ENCODE results near the gene RDH13. TPM values are rescaled to one million over a fixed set of nuclear protein-coding genes. Genes with fewer than 3 reads are reported as not detected.

The RDH13 gene
- total RNA-seq, 1 experiment from 2014 or later = 43.3 TPM

GRCh38 chr19:55071129-55071502 lies 8.2 kb upstream of the RDH13 start:
- Histone ChIP-seq H3K36me3 (ENCODE audit: control insufficient read depth, insufficient read depth, low read length) (no peaks in the 10 kb centered on the region), H3K27me3 (replicated peaks; ENCODE audit: control insufficient read depth, insufficient read depth, low read length) (no peaks in the 10 kb centered on the region), H3K4me3 (ENCODE audit: low read depth, low read length) (no peak overlapping the region), H3K4me1 (peaks cover 29% of the 10 kb centered on the region), H3K9me3 (no peaks in the 10 kb centered on the region)
- no peaks in the 10 kb centered on the region for H3K27me3 Mint-ChIP-seq (ENCODE audit: insufficient read depth, unreplicated experiment)
- DNase-seq = peak in 1 of 2 experiments; percentile 60
- POLR2A ChIA-PET = no interaction called here
- H3K9me3 Mint-ChIP-seq (ENCODE audit: unreplicated experiment) = no peaks in the 10 kb centered on the region
- CTCF ChIA-PET = no interaction called here
- peaks cover 25% of the 10 kb centered on the region for H3K4me1 Mint-ChIP-seq (ENCODE audit: low read depth, unreplicated experiment)
- intact Hi-C loops (cut with micrococcal nuclease; ENCODE audit: unreplicated experiment) = no loop called here
- no peak overlapping the region for H3K4me3 Mint-ChIP-seq (ENCODE audit: unreplicated experiment)
- H3K36me3 Mint-ChIP-seq (ENCODE audit: insufficient read depth, unreplicated experiment) = peaks cover 20% of the 10 kb centered on the region
- BruUV-seq (replicated peaks) = no TSS peak
- TF ChIP-seq CTCF (IDR thresholded peaks at IDR 0.05; ENCODE audit: insufficient read depth in 1 of 2, low read depth in 1 of 2, low read length in 1 of 2, severe bottlenecking in 1 of 2, unreplicated experiment in 1 of 2) = no peak
- H3K27ac Mint-ChIP-seq (ENCODE audit: unreplicated experiment) = peak overlapping the region; percentile 17

- POLR2A ChIA-PET = no interaction called here
- intact Hi-C loops (cut with micrococcal nuclease; ENCODE audit: unreplicated experiment) = no loop called here
- no peaks in the 10 kb centered on the region for H3K36me3 ChIP-seq (ENCODE audit: control insufficient read depth, insufficient read depth, low read length)
- no peak for TF ChIP-seq CTCF (IDR thresholded peaks at IDR 0.05; ENCODE audit: insufficient read depth in 1 of 2, low read depth in 1 of 2, low read length in 1 of 2, severe bottlenecking in 1 of 2, unreplicated experiment in 1 of 2)
- Mint-ChIP-seq H3K4me1 (ENCODE audit: low read depth, unreplicated experiment) (peaks cover 23% of the 10 kb centered on the region), H3K27me3 (ENCODE audit: insufficient read depth, unreplicated experiment) (no peaks in the 10 kb centered on the region), H3K9me3 (ENCODE audit: unreplicated experiment) (no peaks in the 10 kb centered on the region), H3K36me3 (ENCODE audit: insufficient read depth, unreplicated experiment) (peaks cover 15% of the 10 kb centered on the region), H3K27ac (ENCODE audit: unreplicated experiment) (no peak overlapping the region), H3K4me3 (ENCODE audit: unreplicated experiment) (no peak overlapping the region)
- no peaks in the 10 kb centered on the region for H3K9me3 ChIP-seq
- H3K27me3 ChIP-seq (replicated peaks; ENCODE audit: control insufficient read depth, insufficient read depth, low read length) = no peaks in the 10 kb centered on the region
- CTCF ChIA-PET = no interaction called here
- BruUV-seq (replicated peaks) = no TSS peak
- no peak overlapping the region for H3K4me3 ChIP-seq (ENCODE audit: low read depth, low read length)
- no peak for DNase-seq
- H3K4me1 ChIP-seq = peaks cover 27% of the 10 kb centered on the region
These were observed 7.6 kb upstream of the RDH13 start for GRCh38 chr19:55070466-55071128.

GRCh38 chr19:55069865-55070197 lies 6.9 kb upstream of the RDH13 start:
- no peaks in the 10 kb centered on the region for H3K36me3 ChIP-seq (ENCODE audit: control insufficient read depth, insufficient read depth, low read length)
- H3K4me1 Mint-ChIP-seq (ENCODE audit: low read depth, unreplicated experiment) = peaks cover 19% of the 10 kb centered on the region
- H3K27ac Mint-ChIP-seq (ENCODE audit: unreplicated experiment) = peak overlapping the region; percentile 94
- no peaks in the 10 kb centered on the region for H3K27me3 Mint-ChIP-seq (ENCODE audit: insufficient read depth, unreplicated experiment)
- DNase-seq = no peak
- intact Hi-C loops (cut with micrococcal nuclease; ENCODE audit: unreplicated experiment) = no loop called here
- H3K4me3 Mint-ChIP-seq (ENCODE audit: unreplicated experiment) = peak overlapping the region; percentile 88
- ChIA-PET POLR2A (interaction anchor here (0.6 kb wide), 1 partner anchor 96 kb away, joined by 6 read pairs; no protein-coding TSS in a partner anchor), CTCF (no interaction called here)
- peak overlapping the region; percentile 38 for H3K4me3 ChIP-seq (ENCODE audit: low read depth, low read length)
- no peaks in the 10 kb centered on the region for H3K27me3 ChIP-seq (replicated peaks; ENCODE audit: control insufficient read depth, insufficient read depth, low read length)
- peaks cover 20% of the 10 kb centered on the region for H3K4me1 ChIP-seq
- peaks cover 11% of the 10 kb centered on the region for H3K36me3 Mint-ChIP-seq (ENCODE audit: insufficient read depth, unreplicated experiment)
- TSS peak; percentile 76 for BruUV-seq (replicated peaks)
- H3K9me3 Mint-ChIP-seq (ENCODE audit: unreplicated experiment) = no peaks in the 10 kb centered on the region
- TF ChIP-seq CTCF (IDR thresholded peaks at IDR 0.05; ENCODE audit: insufficient read depth in 1 of 2, low read depth in 1 of 2, low read length in 1 of 2, severe bottlenecking in 1 of 2, unreplicated experiment in 1 of 2) = no peak
- no peaks in the 10 kb centered on the region for H3K9me3 ChIP-seq

Measured in Caco-2 (cell line).